K562 (cell line): ENCODE measurements around the gene CITED2. TPM values are rescaled to one million over a fixed set of nuclear protein-coding genes. Genes with fewer than 3 reads are reported as not detected.

ENCODE experiments used
- ARNT ChIP-seq, 2 experiments: fragments of 450-650 bp; IDR thresholded peaks; 2 replicates each; pipeline ENCODE4 v1.6.1; 2016; ENCODE audit warnings: mild to moderate bottlenecking in 1 of 2
- CEBPB ChIP-seq: fragments of 450-650 bp; IDR thresholded peaks from 2 replicates; pipeline ENCODE4 v1.6.1; 2016; ENCODE audit warnings: missing genetic modification characterization, missing compliant biosample characterization
- CHD4 ChIP-seq: fragments of 200-600 bp; sonication (generic); IDR thresholded peaks from 3 replicates; pipeline ENCODE4 v1.6.1; 2012; ENCODE audit warnings: low read depth, mild to moderate bottlenecking, mixed read lengths, low read length, inconsistent platforms; ENCODE audit not compliant: insufficient read depth, insufficient replicate concordance, poor library complexity, severe bottlenecking
- CREM ChIP-seq: IDR thresholded peaks from 2 replicates; pipeline ENCODE4 v1.6.1; 2014; ENCODE audit warnings: antibody characterized with exemption, low read depth
- EGR1 ChIP-seq: fragments of 450-650 bp; conservative IDR thresholded peaks from 2 replicates; pipeline ENCODE4 v1.6.1; 2017; ENCODE audit warnings: mild to moderate bottlenecking
- ETV6 ChIP-seq, 3 experiments: fragments of 150-350 bp in 1 of 3; sonication (generic) in 1 of 3; formaldehyde crosslinking in 1 of 3; IDR thresholded peaks; 2 replicates each; pipeline versions ENCODE4 v1.6.1 to v1.8.0; 2014 to 2022; ENCODE audit warnings: borderline replicate concordance in 2 of 3, low read depth in 2 of 3, antibody characterized with exemption in 1 of 3, low read length in 1 of 3, mild to moderate bottlenecking in 1 of 3, missing genetic modification reagents in 1 of 3
- IFI16 ChIP-seq: fragments of 250-450 bp; sonication (Bioruptor Pico); IDR thresholded peaks from 2 replicates; pipeline ENCODE4 v2.1.2; 2022; ENCODE audit warnings: mild to moderate bottlenecking, inconsistent platforms
- KHSRP ChIP-seq: fragments of 450-650 bp; IDR thresholded peaks from 2 replicates; pipeline ENCODE4 v1.6.1; 2017
- LARP7 ChIP-seq: fragments of 450-650 bp; IDR thresholded peaks from 2 replicates; pipeline ENCODE4 v1.6.1; 2016
- MTA1 ChIP-seq: fragments of 450-650 bp; IDR thresholded peaks from 2 replicates; pipeline ENCODE4 v1.6.1; 2017; ENCODE audit warnings: borderline replicate concordance
- PHF20 ChIP-seq: fragments of 450-650 bp; IDR thresholded peaks from 2 replicates; pipeline ENCODE4 v1.6.1; 2018; ENCODE audit not compliant: partially characterized antibody
- PHF21A ChIP-seq: fragments of 450-650 bp; IDR thresholded peaks from 2 replicates; pipeline ENCODE4 v1.6.1; 2017; ENCODE audit warnings: low read depth, borderline replicate concordance
- PTTG1 ChIP-seq: fragments of 450-650 bp; IDR thresholded peaks from 2 replicates; pipeline ENCODE4 v1.6.1; 2016; ENCODE audit warnings: low read depth, mild to moderate bottlenecking, missing genetic modification characterization, missing compliant biosample characterization
- RFX5 ChIP-seq: IDR thresholded peaks from 2 replicates; pipeline ENCODE4 v1.6.1; 2011; ENCODE audit warnings: low read depth, mild to moderate bottlenecking, improper control_type of control experiment, low read length
- RFX7 ChIP-seq: fragments of 250-450 bp; sonication (Bioruptor Pico); IDR thresholded peaks from 2 replicates; pipeline ENCODE4 v1.5.1; 2021; ENCODE audit warnings: mild to moderate bottlenecking
- SMAD1 ChIP-seq: fragments of 150-350 bp; IDR thresholded peaks from 2 replicates; pipeline ENCODE4 v1.6.1; 2014; ENCODE audit warnings: low read length, low read depth; ENCODE audit not compliant: partially characterized antibody
- SMC3 ChIP-seq: conservative IDR thresholded peaks from 2 replicates; pipeline ENCODE4 v1.6.1; 2011; ENCODE audit warnings: low read depth, low read length, improper control_type of control experiment; ENCODE audit not compliant: insufficient read depth
- ZC3H4 ChIP-seq: sonication (generic); formaldehyde crosslinking; IDR thresholded peaks from 2 replicates; pipeline ENCODE4 v1.9.0; 2021; ENCODE audit warnings: missing genetic modification reagents, borderline replicate concordance
- ZFX ChIP-seq: sonication (generic); formaldehyde crosslinking; IDR thresholded peaks from 2 replicates; pipeline ENCODE4 v1.8.0; 2022; ENCODE audit warnings: mild to moderate bottlenecking, missing genetic modification reagents, moderate library complexity
- ZNF212 ChIP-seq: fragments of 450-650 bp; formaldehyde crosslinking; IDR thresholded peaks from 2 replicates; pipeline ENCODE4 v1.4.0; 2020; ENCODE audit warnings: mild to moderate bottlenecking
- ZNF551 ChIP-seq: fragments of 250-450 bp; sonication (Bioruptor Pico); IDR thresholded peaks from 2 replicates; pipeline ENCODE4 v1.5.0; 2021; ENCODE audit warnings: mild to moderate bottlenecking, moderate library complexity
- ZNF589 ChIP-seq: fragments of 200-800 bp; sonication (Bioruptor generic); IDR thresholded peaks from 2 replicates; pipeline ENCODE4 v1.6.1; 2016; ENCODE audit warnings: low read depth, missing genetic modification characterization, missing compliant biosample characterization
- polyA plus RNA-seq, 8 experiments: library from polyadenylated mRNA; depleted of rRNA in 4 of 8; stranded (reverse) in 5 of 8; unstranded in 3 of 8; fragments of >200 nt; fragmentation: Nextera tagmentation in 2 of 8; fragmentation: Illumina TruSeq in 1 of 8; extraction: Ambion mirVana in 2 of 8; extraction: Trizol in 1 of 8; gene quantifications; 2 replicates each; pipeline versions ENCODE4 v1.2.1 to v1.2.3, GENCODE V29; 2011 to 2014; ENCODE audit warnings: inconsistent platforms in 1 of 8, missing spikeins in 1 of 8
- total RNA-seq, 7 experiments: library from RNA; depleted of rRNA in 6 of 7; stranded (reverse); fragments of >200 nt in 6 of 7; fragmentation: Illumina TruSeq in 2 of 7; extraction: Trizol in 2 of 7; gene quantifications; 2 replicates each; pipeline versions ENCODE4 v1.2.1 to v1.2.3, GENCODE V29; 2011 to 2021; ENCODE audit warnings: low replicate concordance in 1 of 7
- TF ChIP-seq, protein P1 (sequence below), 2 experiments: fragments of 450-650 bp; IDR thresholded peaks; 2 replicates each; pipeline ENCODE4 v1.6.1; 2016
- TF ChIP-seq, protein P2 (sequence below): sonication (generic); formaldehyde crosslinking; IDR thresholded peaks from 2 replicates; pipeline ENCODE4 v1.8.0; 2022; ENCODE audit warnings: mild to moderate bottlenecking, missing genetic modification reagents
- TF ChIP-seq, protein P3 (sequence below): fragments of 250-450 bp; sonication (Bioruptor Pico); IDR thresholded peaks from 2 replicates; pipeline ENCODE4 v1.5.0; 2021; ENCODE audit warnings: mild to moderate bottlenecking, borderline replicate concordance

The CITED2 gene
- total and polyA plus RNA-seq, 9 of the 15 experiments (the other 6 are each of a cell fraction or from before 2014, with no cell fraction given), result 0.21 to 86.1 (median 17.5) TPM

- peak; percentile 61 for TF ChIP-seq CREM
- TF ChIP-seq, protein P1, sequence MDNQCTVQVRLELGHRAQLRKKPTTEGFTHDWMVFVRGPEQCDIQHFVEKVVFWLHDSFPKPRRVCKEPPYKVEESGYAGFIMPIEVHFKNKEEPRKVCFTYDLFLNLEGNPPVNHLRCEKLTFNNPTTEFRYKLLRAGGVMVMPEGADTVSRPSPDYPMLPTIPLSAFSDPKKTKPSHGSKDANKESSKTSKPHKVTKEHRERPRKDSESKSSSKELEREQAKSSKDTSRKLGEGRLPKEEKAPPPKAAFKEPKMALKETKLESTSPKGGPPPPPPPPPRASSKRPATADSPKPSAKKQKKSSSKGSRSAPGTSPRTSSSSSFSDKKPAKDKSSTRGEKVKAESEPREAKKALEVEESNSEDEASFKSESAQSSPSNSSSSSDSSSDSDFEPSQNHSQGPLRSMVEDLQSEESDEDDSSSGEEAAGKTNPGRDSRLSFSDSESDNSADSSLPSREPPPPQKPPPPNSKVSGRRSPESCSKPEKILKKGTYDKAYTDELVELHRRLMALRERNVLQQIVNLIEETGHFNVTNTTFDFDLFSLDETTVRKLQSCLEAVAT (IDR thresholded peaks at IDR 0.05), result peak; percentile 81 to 91
- peak; percentile 74; the same call in 1 of the 2 replicates for TF ChIP-seq ZNF589 (CRISPR knock-in tag)
- no peak for TF ChIP-seq ZNF212 (CRISPR knock-in tag)
- TF ChIP-seq ZC3H4, result 0 out of 2 replicates have a peak, but pooled peaks have one; percentile 17
- TF ChIP-seq SMAD1, result peak; percentile 95
- no peak for TF ChIP-seq IFI16 (CRISPR knock-in tag)
- no peak for TF ChIP-seq CHD4
- no peak for TF ChIP-seq LARP7
- TF ChIP-seq, protein P2, sequence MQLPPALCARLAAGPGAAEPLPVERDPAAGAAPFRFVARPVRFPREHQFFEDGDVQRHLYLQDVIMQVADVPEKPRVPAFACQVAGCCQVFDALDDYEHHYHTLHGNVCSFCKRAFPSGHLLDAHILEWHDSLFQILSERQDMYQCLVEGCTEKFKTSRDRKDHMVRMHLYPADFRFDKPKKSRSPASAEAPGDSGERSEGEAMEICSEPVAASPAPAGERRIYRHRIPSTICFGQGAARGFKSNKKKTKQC (CRISPR knock-in tag), result peak; percentile 86
- 0 out of 4 replicates have a peak, but pooled peaks of 1 of the 2 experiments have one; percentile 35 for TF ChIP-seq ARNT (IDR thresholded peaks at IDR 0.05)
- no peak; a peak in 1 of 4 replicates for TF ChIP-seq ETV6 (IDR thresholded peaks at IDR 0.05; ENCODE audit: borderline replicate concordance in 1 of 2, low read depth in 2 of 2, low read length in 1 of 2)
- TF ChIP-seq ETV6 (CRISPR knock-in tag; IDR thresholded peaks at IDR 0.05; ENCODE audit: borderline replicate concordance), result peak; percentile 58; the same call in 1 of the 2 replicates
- TF ChIP-seq PHF20, result peak; percentile 40
- TF ChIP-seq ZFX, result peak; percentile 80
- TF ChIP-seq RFX5, result no peak
- TF ChIP-seq RFX7 (CRISPR knock-in tag), result no peak
- peak; percentile 86; the same call in 1 of the 2 replicates for TF ChIP-seq PHF21A
- TF ChIP-seq SMC3, result 0 out of 2 replicates have a peak, but pooled peaks have one; percentile 23
- TF ChIP-seq PTTG1 (tag), result no peak
- no peak for TF ChIP-seq KHSRP
- no peak for TF ChIP-seq MTA1
- no peak for TF ChIP-seq CEBPB (tag)
- no peak for TF ChIP-seq ZNF551 (CRISPR knock-in tag)
- no peak for TF ChIP-seq EGR1
- TF ChIP-seq, protein P3, sequence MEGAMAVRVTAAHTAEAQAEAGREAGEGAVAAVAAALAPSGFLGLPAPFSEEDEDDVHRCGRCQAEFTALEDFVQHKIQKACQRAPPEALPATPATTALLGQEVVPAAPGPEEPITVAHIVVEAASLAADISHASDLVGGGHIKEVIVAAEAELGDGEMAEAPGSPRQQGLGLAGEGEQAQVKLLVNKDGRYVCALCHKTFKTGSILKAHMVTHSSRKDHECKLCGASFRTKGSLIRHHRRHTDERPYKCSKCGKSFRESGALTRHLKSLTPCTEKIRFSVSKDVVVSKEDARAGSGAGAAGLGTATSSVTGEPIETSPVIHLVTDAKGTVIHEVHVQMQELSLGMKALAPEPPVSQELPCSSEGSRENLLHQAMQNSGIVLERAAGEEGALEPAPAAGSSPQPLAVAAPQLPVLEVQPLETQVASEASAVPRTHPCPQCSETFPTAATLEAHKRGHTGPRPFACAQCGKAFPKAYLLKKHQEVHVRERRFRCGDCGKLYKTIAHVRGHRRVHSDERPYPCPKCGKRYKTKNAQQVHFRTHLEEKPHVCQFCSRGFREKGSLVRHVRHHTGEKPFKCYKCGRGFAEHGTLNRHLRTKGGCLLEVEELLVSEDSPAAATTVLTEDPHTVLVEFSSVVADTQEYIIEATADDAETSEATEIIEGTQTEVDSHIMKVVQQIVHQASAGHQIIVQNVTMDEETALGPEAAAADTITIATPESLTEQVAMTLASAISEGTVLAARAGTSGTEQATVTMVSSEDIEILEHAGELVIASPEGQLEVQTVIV (CRISPR knock-in tag), result no peak; the same call in 1 of the 2 replicates
Measured at GRCh38 chr6:139374357-139375225, at the start of gene CITED2 (continued).
